Measurements from ENCODE around the gene BAIAP2. TPM values are rescaled to one million over a fixed set of nuclear protein-coding genes. Genes with fewer than 3 reads are reported as not detected.

BAIAP2 gene
- total RNA-seq, 1 donor from 2014 or later: 80.3 TPM

DNA sequence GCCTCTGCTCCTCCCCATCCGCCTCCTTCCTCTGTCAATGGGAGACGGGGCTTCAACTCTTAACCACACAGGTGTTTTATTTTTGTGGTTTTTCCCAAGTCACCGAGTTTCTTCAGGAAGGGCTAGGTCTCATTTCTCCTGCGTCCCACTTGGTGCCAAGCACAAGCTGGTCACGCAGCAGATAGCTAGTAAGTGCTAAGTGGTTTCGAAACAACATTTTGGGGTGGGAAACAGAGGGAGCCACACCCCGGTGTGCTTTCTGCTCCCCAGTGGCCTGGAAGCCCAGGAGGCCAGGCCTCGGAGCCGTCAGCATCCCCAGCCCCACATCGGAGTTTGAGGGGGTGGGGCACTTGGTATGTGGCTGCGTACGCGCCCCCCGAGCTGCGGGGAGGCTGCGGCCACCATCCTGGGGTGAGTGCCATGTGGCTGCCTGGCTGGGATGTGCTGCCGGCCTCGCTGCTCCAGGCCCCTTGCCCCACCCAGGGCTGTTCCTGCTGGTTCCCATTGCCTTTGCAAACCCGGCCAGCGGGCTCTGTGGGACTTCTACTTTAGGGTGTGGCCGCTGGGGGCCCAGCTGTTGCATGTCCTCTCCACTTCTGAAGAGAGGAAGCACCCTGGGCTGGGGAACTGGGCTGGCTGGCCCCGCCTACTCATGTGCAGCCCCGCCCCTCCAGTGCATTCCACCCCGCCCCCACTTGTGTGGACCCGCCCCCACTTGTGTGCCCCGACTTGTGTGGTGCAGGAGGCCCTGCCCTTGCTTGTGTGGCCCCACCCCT, 55.6 kb downstream of the BAIAP2 start:
- Histone ChIP-seq H3K36me3 (ENCODE audit: control insufficient read depth, insufficient read depth, low read length) (no peaks in the 10 kb centered on the region), H3K27me3 (ENCODE audit: control insufficient read depth, insufficient read depth, low read length) (no peaks in the 10 kb centered on the region), H3K4me3 (ENCODE audit: low read depth, low read length) (no peak overlapping the region)
- no peak for DNase-seq (ENCODE audit: low read depth)
- no peak for TF ChIP-seq CTCF (IDR thresholded peaks at IDR 0.05; ENCODE audit: insufficient read depth, low read length, poor library complexity, severe bottlenecking)

DNA sequence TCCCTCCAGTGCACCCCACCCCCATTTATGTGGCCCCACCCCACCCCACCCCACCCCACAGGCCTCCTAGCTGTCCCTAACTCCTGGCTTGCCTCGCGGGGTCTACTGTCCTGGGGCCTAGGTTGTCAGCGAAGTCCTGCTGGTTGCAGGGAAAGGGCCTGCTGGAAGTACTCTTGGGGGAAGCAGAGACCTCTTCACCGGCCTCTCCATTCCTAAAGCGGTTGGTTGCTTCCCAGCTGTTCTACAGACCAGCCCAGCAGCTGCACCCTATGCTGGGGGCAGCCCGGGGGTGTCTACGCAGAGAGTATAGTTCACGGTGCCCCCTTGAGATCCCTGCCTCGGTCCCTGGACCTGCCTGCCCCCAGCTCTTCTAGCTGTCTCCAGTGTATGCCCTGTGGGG, 56.2 kb downstream of the BAIAP2 start:
- no peak for DNase-seq (ENCODE audit: low read depth)
- H3K36me3 ChIP-seq (ENCODE audit: control insufficient read depth, insufficient read depth, low read length): no peaks in the 10 kb centered on the region
- no peak overlapping the region for H3K4me3 ChIP-seq (ENCODE audit: low read depth, low read length)
- TF ChIP-seq CTCF (IDR thresholded peaks at IDR 0.05; ENCODE audit: insufficient read depth, low read length, poor library complexity, severe bottlenecking): no peak
- H3K27me3 ChIP-seq (ENCODE audit: control insufficient read depth, insufficient read depth, low read length): no peaks in the 10 kb centered on the region

DNA sequence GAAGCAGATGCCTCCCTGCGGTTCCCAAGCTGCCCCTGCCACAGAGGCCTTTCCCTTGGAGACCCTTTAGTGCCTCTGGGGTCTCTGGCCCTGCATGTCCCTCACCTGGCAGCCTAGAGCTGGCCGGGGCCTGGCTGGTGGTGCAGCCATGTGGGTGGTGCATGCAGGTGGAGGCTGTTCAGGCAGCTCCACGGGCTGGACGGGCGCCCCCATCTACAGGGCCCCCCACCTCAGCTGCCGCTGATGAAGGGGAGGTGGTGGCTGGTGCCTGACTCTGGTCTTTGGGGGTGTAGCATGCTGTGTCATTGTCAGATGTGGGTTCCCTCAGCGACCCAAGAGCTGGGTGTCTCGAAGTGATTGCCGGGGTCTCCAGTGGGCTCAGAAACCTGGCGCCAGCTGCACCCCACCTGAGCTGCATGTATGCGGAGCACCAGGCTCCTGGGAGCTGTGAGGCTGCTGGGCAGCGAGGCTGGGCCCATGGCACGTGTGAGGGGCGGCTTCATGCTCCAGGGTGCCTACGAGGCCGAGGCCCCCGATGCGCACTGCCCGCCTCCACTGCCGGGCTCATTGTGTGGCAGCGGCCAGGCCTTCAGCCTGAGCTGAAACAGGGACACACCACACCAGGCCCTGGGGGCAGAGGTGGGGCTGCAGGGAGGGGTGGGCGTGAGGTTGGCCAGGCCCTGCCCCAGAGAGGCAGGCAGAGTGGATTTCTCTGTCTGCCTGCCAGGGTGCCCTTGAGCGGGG, 57.0 kb downstream of the BAIAP2 start:
- Histone ChIP-seq H3K27me3 (ENCODE audit: control insufficient read depth, insufficient read depth, low read length) (no peaks in the 10 kb centered on the region), H3K4me3 (ENCODE audit: low read depth, low read length) (no peak overlapping the region), H3K36me3 (ENCODE audit: control insufficient read depth, insufficient read depth, low read length) (no peaks in the 10 kb centered on the region)
- no peak for TF ChIP-seq CTCF (IDR thresholded peaks at IDR 0.05; ENCODE audit: insufficient read depth, low read length, poor library complexity, severe bottlenecking)
- DNase-seq (ENCODE audit: low read depth): no peak

GRCh38 chr17:81092518-81093095, 57.7 kb downstream of the BAIAP2 start:
- Histone ChIP-seq H3K27me3 (ENCODE audit: control insufficient read depth, insufficient read depth, low read length) (no peaks in the 10 kb centered on the region), H3K4me3 (ENCODE audit: low read depth, low read length) (no peak overlapping the region), H3K36me3 (ENCODE audit: control insufficient read depth, insufficient read depth, low read length) (no peaks in the 10 kb centered on the region)
- no peak for TF ChIP-seq CTCF (IDR thresholded peaks at IDR 0.05; ENCODE audit: insufficient read depth, low read length, poor library complexity, severe bottlenecking)
- no peak for DNase-seq (ENCODE audit: low read depth)

- DNase-seq (ENCODE audit: low read depth): no peak
- Histone ChIP-seq H3K4me3 (ENCODE audit: low read depth, low read length) (no peak overlapping the region), H3K36me3 (ENCODE audit: control insufficient read depth, insufficient read depth, low read length) (no peaks in the 10 kb centered on the region), H3K27me3 (ENCODE audit: control insufficient read depth, insufficient read depth, low read length) (no peaks in the 10 kb centered on the region)
- no peak for TF ChIP-seq CTCF (IDR thresholded peaks at IDR 0.05; ENCODE audit: insufficient read depth, low read length, poor library complexity, severe bottlenecking)
Measured at GRCh38 chr17:81093619-81094508, 58.9 kb downstream of the BAIAP2 start.
